Breast epithelium (tissue), 4 donors: ENCODE measurements around the gene FAM217B. TPM values are rescaled to one million over a fixed set of nuclear protein-coding genes. Genes with fewer than 3 reads are reported as not detected.

Experiments
- DNase-seq, 2 donors: peaks; one replicate each; pipeline ENCODE4 v3.0.0-alpha.2; 2019; ENCODE audit warnings: low spot score in 2 of 2
- H3K27ac ChIP-seq, 2 donors: fragments of 200-600 bp; sonication (generic) in 1 of 2; one replicate each; pipeline ENCODE4 v1.5.1; 2016 to 2019; ENCODE audit warnings: mild to moderate bottlenecking in 1 of 2
- H3K27me3 ChIP-seq, 2 donors: fragments of 200-600 bp; sonication (generic) in 1 of 2; one replicate each; pipeline versions ENCODE4 v1.5.1 to v1.6.0; 2017 to 2019; ENCODE audit warnings: control low read depth in 1 of 2, mild to moderate bottlenecking in 1 of 2
- H3K36me3 ChIP-seq: fragments of 200-600 bp; one replicate; pipeline ENCODE4 v1.5.1; 2019
- H3K4me1 ChIP-seq, 2 donors: fragments of 200-600 bp; sonication (generic); one replicate each; pipeline ENCODE4 v1.5.1; 2016 to 2019; ENCODE audit warnings: control low read depth in 1 of 2
- H3K4me3 ChIP-seq, 3 donors: fragments of 200-600 bp; sonication (generic); 1 replicate in 2 of 3; 2 replicates in 1 of 3; pipeline ENCODE4 v1.5.1; 2016 to 2019; ENCODE audit warnings: mild to moderate bottlenecking in 3 of 3, moderate library complexity in 2 of 3
- H3K9me3 ChIP-seq, 2 donors: fragments of 200-600 bp; sonication (generic) in 1 of 2; one replicate each; pipeline ENCODE4 v1.5.1; 2016 to 2019; ENCODE audit warnings: control low read depth in 1 of 2
- POLR2A ChIP-seq: fragments of 450-650 bp; IDR thresholded peaks from one replicate; pipeline ENCODE4 v1.6.1; 2016; ENCODE audit warnings: antibody characterized with exemption, mild to moderate bottlenecking, moderate library complexity
- POLR2AphosphoS5 ChIP-seq, 3 donors: sonication (generic); formaldehyde crosslinking; IDR thresholded peaks; one replicate each; pipeline ENCODE4 v1.6.1; 2017; ENCODE audit warnings: antibody characterized with exemption in 3 of 3
- intact Hi-C: fragments of 100-400 bp; cut with DNase I; formaldehyde crosslinking; loops from one replicate; pipeline ENCODE4 v1.15.1; 2023; ENCODE audit warnings: low total_unique reads
- total RNA-seq, 3 donors: library from RNA; depleted of rRNA; stranded (reverse); fragments of >200 nt; gene quantifications; one replicate each; pipeline ENCODE4 v1.1.0, GENCODE V29; 2016
- TF ChIP-seq, protein P1 (sequence below), 3 donors: fragments of 450-650 bp; IDR thresholded peaks; one replicate each; pipeline ENCODE4 v1.5.1; 2016 to 2017; ENCODE audit warnings: antibody characterized with exemption in 3 of 3, mild to moderate bottlenecking in 3 of 3, moderate library complexity in 3 of 3

FAM217B gene
- total RNA-seq, 3 donors from 2014 or later: 9.2 to 15.2 (median 13.4) TPM

DNA sequence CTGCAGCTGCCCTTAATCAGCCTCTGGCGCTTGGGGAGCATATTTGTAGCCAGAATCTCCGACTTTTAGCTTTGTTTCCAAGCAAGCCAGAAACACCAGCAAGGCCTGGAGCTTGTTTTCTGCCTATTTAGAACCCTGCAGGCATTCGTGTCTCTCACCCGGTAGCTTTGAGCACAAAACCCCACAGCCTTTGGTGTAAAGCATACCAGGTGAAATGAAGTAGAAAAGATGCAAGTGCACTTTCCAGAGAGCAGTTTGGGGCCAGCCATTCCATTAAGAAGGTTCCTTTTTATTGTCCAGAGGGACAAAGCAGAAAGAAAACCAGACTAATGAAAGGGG lies 736 bp downstream of the FAM217B start:
- H3K36me3 ChIP-seq: no peaks in the 10 kb centered on the region

DNA sequence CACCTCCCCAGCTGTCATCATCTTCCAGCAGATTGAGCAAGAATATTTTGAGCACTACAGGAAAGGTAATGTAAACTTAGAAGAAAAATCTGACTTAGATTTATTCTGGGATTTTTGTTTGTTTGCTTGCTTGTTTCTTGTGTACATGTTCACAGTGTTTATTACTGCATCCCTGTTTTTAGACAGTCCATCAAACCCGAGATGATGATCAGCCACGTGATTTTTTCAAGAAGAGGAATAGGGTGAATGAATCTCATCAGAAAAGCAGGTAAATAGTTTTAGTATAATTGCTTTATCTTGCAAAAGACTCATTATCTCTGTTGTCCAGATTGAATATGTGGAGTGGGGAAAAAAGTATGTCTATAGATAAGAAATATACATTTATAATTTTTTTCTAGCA lies 2.1 kb downstream of the FAM217B start:
- TF ChIP-seq, protein P1, sequence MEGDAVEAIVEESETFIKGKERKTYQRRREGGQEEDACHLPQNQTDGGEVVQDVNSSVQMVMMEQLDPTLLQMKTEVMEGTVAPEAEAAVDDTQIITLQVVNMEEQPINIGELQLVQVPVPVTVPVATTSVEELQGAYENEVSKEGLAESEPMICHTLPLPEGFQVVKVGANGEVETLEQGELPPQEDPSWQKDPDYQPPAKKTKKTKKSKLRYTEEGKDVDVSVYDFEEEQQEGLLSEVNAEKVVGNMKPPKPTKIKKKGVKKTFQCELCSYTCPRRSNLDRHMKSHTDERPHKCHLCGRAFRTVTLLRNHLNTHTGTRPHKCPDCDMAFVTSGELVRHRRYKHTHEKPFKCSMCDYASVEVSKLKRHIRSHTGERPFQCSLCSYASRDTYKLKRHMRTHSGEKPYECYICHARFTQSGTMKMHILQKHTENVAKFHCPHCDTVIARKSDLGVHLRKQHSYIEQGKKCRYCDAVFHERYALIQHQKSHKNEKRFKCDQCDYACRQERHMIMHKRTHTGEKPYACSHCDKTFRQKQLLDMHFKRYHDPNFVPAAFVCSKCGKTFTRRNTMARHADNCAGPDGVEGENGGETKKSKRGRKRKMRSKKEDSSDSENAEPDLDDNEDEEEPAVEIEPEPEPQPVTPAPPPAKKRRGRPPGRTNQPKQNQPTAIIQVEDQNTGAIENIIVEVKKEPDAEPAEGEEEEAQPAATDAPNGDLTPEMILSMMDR (IDR thresholded peaks at IDR 0.05): no peak
- TF ChIP-seq POLR2A (no peak), POLR2AphosphoS5 (IDR thresholded peaks at IDR 0.05) (no peak)

More for the DNA sequence above, 736 bp downstream of the FAM217B start:
- Histone ChIP-seq H3K9me3 (no peaks in the 10 kb centered on the region), H3K27me3 (no peaks in the 10 kb centered on the region), H3K27ac (peak overlapping the region; percentile 95 to 98), H3K4me3 (peak overlapping the region; percentile 59 to 89 (median 79)), H3K4me1 (peaks cover 8 to 14% of the 10 kb centered on the region in 2 donors)
- DNase-seq: no peak
- intact Hi-C loops: no loop called here
- TF ChIP-seq POLR2AphosphoS5 (IDR thresholded peaks at IDR 0.05) (no peak), POLR2A (no peak)
- TF ChIP-seq, protein P1 (IDR thresholded peaks at IDR 0.05): no peak

DNA sequence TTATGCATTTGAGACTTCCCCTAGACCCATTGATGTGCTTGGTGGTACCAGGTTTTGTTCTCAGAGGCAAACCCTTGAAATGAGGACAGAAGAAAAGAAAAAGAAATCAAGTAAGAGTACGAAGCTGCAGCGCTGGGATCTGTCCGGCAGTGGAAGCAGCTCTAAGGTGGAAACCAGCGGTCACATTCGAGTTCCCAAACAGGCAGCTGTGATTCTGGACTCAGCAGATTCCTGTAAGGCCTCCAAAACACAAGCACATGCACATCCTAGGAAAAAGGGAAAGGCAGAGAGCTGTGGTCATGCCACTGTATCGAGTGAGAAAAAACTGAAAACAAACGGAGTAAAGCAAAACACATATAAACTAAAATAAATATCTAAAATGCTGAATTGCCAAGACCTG lies 4.5 kb downstream of the FAM217B start:
- Histone ChIP-seq H3K4me3 (no peak overlapping the region), H3K27me3 (no peaks in the 10 kb centered on the region), H3K9me3 (no peaks in the 10 kb centered on the region), H3K27ac (no peak overlapping the region), H3K4me1 (peaks cover 0 to 8% of the 10 kb centered on the region in 2 donors), H3K36me3 (no peaks in the 10 kb centered on the region)
- no peak for DNase-seq
- TF ChIP-seq POLR2A (no peak), POLR2AphosphoS5 (IDR thresholded peaks at IDR 0.05) (no peak)
- TF ChIP-seq, protein P1 (IDR thresholded peaks at IDR 0.05): no peak
- intact Hi-C loops: no loop called here

More for the DNA sequence above, 2.1 kb downstream of the FAM217B start:
- Histone ChIP-seq H3K9me3 (no peaks in the 10 kb centered on the region), H3K36me3 (no peaks in the 10 kb centered on the region), H3K27ac (no peak overlapping the region), H3K4me1 (peaks cover 8 to 14% of the 10 kb centered on the region in 2 donors), H3K27me3 (no peaks in the 10 kb centered on the region), H3K4me3 (no peak overlapping the region)
- no peak for DNase-seq
- intact Hi-C loops: no loop called here

DNA sequence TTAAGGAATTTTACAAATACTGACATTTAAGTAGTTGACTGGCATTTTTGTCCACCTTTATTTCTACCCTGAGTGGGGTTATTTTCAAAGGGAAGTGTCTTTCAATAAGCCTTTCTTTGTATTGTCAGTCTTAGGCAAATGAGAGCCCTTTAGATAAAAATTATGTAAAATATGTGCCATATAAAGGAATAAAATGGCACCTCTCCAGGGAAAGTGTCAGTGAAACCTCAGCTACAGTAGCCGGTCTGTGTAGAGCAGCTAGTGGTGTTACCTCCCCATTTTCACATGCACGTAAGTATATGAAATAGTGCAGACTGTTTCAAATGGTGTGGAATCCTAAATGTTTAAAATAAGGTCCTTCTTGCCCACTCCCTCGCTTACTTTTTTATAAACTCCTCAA lies 5.0 kb downstream of the FAM217B start:
- intact Hi-C loops: no loop called here
- no peaks in the 10 kb centered on the region for H3K36me3 ChIP-seq
- H3K4me3 ChIP-seq: no peak overlapping the region
- H3K4me1 ChIP-seq: peaks cover 0 to 8% of the 10 kb centered on the region in 2 donors
- DNase-seq: no peak
- no peak overlapping the region for H3K27ac ChIP-seq
- H3K9me3 ChIP-seq: no peaks in the 10 kb centered on the region
- TF ChIP-seq, protein P1 (IDR thresholded peaks at IDR 0.05): no peak
- TF ChIP-seq POLR2A: no peak
- no peak for TF ChIP-seq POLR2AphosphoS5 (IDR thresholded peaks at IDR 0.05)
- H3K27me3 ChIP-seq: no peaks in the 10 kb centered on the region

DNA sequence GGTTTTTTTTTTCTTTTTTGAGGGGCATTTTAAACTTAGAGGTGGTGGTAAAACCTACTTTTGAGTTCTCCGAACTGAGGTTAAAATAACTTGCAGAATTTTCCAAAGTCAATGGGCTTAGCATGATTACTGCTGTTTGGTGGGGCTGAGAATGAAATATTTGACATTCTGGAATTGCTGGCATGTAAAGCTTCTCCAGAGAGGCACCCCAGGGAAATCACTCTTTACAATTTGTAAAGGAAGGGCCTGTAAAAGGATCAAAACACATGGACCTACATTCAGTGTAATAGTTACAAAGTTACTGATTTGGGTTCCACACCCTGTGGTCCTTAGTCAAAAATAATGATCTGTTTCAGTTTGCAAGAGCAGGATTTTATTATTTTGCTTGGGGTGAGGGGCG lies 5.5 kb downstream of the FAM217B start:
- no peak for DNase-seq
- TF ChIP-seq POLR2AphosphoS5 (IDR thresholded peaks at IDR 0.05) (no peak), POLR2A (no peak)
- TF ChIP-seq, protein P1 (IDR thresholded peaks at IDR 0.05): no peak
- H3K36me3 ChIP-seq: no peaks in the 10 kb centered on the region
- H3K4me3 ChIP-seq: no peak overlapping the region
- H3K27ac ChIP-seq: no peak overlapping the region
- no peaks in the 10 kb centered on the region for H3K27me3 ChIP-seq
- H3K9me3 ChIP-seq: no peaks in the 10 kb centered on the region
- intact Hi-C loops: no loop called here
- peaks cover 0 to 8% of the 10 kb centered on the region in 2 donors for H3K4me1 ChIP-seq
